ENCODE data around the gene ACRBP.

The ACRBP gene

DNA sequence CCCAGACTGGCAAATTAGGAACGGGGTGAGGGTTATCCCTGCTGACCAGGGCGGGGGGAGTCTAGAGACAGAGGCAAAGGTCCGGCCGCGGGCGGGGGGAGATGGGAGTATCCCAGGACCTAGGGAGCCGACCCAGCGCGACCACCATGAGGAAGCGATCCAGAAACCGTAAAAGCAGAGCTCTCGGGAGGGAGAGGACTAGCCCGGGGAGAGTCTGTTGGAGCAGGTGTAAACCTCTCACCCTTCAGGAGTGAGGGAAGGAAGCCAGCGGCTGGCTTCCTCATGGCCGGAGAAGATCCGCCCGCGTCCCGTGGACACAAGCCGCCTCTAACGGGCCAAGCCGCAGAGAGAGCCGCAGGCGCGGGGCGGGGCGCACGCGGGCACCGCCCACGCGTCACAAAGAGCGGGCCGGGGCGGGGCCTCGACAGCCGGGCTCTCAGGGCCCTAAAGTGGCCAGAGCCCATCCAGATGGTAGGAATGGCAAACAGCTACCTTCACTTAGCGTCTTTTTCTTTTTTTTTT, at the start of gene ACRBP:
Gene ACRBP, minus strand, starts transcription at position 350 of the 522 bp plus-strand sequence. Its CDS starts 66 bp downstream, at position 284.
- Histone ChIP-seq H3K4me3 (ENCODE audit: low read length) (peak within 1 kb of the TSS; percentile 66), H3K9ac (ENCODE audit: low read length) (no peak within 1 kb of the TSS), H3K27me3 (ENCODE audit: control insufficient read depth, insufficient read depth, low read length) (no peaks in the 10 kb centered on the region), H3K27ac (ENCODE audit: low read depth, low read length) (no peak within 1 kb of the TSS), H3K4me1 (ENCODE audit: control insufficient read depth, insufficient read depth, low read length) (no peaks in the 10 kb centered on the region), H3K36me3 (ENCODE audit: control insufficient read depth, insufficient read depth, low read length) (peaks cover 13% of the 10 kb centered on the region)

- Histone ChIP-seq H3K27me3 (ENCODE audit: control insufficient read depth, insufficient read depth, low read length) (peaks cover 12% of the 10 kb centered on the region), H3K4me3 (ENCODE audit: low read length) (no peak overlapping the region), H3K36me3 (ENCODE audit: control insufficient read depth, insufficient read depth, low read length) (no peaks in the 10 kb centered on the region), H3K4me1 (ENCODE audit: control insufficient read depth, insufficient read depth, low read length) (peaks cover under 1% of the 10 kb centered on the region), H3K27ac (ENCODE audit: low read depth, low read length) (no peak overlapping the region), H3K9ac (ENCODE audit: low read length) (no peak overlapping the region)
These were observed 48.2 kb upstream of the ACRBP start for GRCh38 chr12:6695313-6696045.

DNA sequence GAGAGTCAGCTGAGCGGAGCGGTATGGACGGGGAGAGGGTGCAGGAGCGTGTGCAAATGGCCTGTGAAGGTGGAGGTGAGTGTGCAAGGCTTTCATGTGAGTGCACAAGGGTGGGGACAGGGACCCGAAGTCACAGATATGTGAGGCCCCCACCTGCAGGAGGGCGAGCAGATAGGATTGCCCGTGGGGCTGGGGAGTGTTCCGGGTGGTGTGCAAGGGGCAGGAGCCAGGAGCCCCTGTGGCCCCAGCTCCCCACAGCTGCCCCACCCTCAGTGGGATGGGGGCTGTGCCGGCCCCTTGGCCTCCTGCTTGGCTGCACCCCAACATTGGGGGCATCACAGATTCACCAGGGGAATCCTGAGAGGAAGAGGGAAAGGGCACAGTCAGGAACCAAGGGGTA, 47.5 kb upstream of the ACRBP start:
- Histone ChIP-seq H3K4me1 (ENCODE audit: control insufficient read depth, insufficient read depth, low read length) (peaks cover 8% of the 10 kb centered on the region), H3K27ac (ENCODE audit: low read depth, low read length) (no peak overlapping the region), H3K4me3 (ENCODE audit: low read length) (no peak overlapping the region), H3K36me3 (ENCODE audit: control insufficient read depth, insufficient read depth, low read length) (no peaks in the 10 kb centered on the region), H3K27me3 (ENCODE audit: control insufficient read depth, insufficient read depth, low read length) (peaks cover 11% of the 10 kb centered on the region), H3K9ac (ENCODE audit: low read length) (no peak overlapping the region)

DNA sequence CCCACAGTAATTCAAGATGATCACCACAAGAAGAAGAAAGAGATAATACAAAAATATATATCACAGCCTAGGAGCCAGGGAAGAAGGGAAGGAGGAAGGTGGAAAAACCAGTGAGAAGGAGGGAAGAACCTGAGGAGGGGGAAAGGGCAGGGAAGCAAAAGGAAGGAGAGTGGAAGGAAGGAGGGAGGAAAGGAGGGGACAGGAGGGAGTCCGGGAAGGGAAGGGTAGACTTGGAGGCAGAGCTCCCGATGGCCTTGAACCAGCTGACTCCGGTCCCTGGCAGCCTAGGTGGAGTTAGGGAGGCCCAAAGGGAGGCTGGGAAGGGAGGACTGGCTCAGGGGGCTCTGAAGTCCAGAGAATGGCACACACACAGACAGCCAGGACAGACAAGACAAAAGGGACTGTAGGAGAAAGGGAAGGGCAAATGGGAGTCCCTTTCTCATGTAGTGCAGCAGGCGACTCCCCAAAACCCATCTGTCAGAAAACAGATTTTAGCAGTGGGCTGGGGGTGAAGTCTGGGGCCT, 46.7 kb upstream of the ACRBP start:
- H3K27ac ChIP-seq (ENCODE audit: low read depth, low read length): no peak overlapping the region
- H3K27me3 ChIP-seq (ENCODE audit: control insufficient read depth, insufficient read depth, low read length): peaks cover 7% of the 10 kb centered on the region
- H3K4me1 ChIP-seq (ENCODE audit: control insufficient read depth, insufficient read depth, low read length): peaks cover 8% of the 10 kb centered on the region
- H3K9ac ChIP-seq (ENCODE audit: low read length): no peak overlapping the region
- H3K4me3 ChIP-seq (ENCODE audit: low read length): no peak overlapping the region
- H3K36me3 ChIP-seq (ENCODE audit: control insufficient read depth, insufficient read depth, low read length): no peaks in the 10 kb centered on the region

GRCh38 chr12:6692888-6693287, 45.7 kb upstream of the ACRBP start:
- peaks cover 3% of the 10 kb centered on the region for H3K27me3 ChIP-seq (ENCODE audit: control insufficient read depth, insufficient read depth, low read length)
- no peaks in the 10 kb centered on the region for H3K36me3 ChIP-seq (ENCODE audit: control insufficient read depth, insufficient read depth, low read length)
- no peak overlapping the region for H3K9ac ChIP-seq (ENCODE audit: low read length)
- no peak overlapping the region for H3K4me3 ChIP-seq (ENCODE audit: low read length)
- no peak overlapping the region for H3K27ac ChIP-seq (ENCODE audit: low read depth, low read length)
- peaks cover 12% of the 10 kb centered on the region for H3K4me1 ChIP-seq (ENCODE audit: control insufficient read depth, insufficient read depth, low read length)

- H3K27ac ChIP-seq (ENCODE audit: low read depth, low read length): no peak overlapping the region
- peaks cover 22% of the 10 kb centered on the region for H3K4me1 ChIP-seq (ENCODE audit: control insufficient read depth, insufficient read depth, low read length)
These were observed 44.2 kb upstream of the ACRBP start for GRCh38 chr12:6691473-6691872.

GRCh38 chr12:6688999-6689882, 42.0 kb upstream of the ACRBP start, which contains the start of gene ZNF384:
Gene ZNF384, minus strand, starts transcription at chr12:6689375. Its CDS starts 9,855 bp downstream, at chr12:6679520.
- H3K4me3 ChIP-seq (ENCODE audit: low read length): peak within 1 kb of the TSS; percentile 96
- peak within 1 kb of the TSS; percentile 98 for H3K27ac ChIP-seq (ENCODE audit: low read depth, low read length)
- no peaks in the 10 kb centered on the region for H3K27me3 ChIP-seq (ENCODE audit: control insufficient read depth, insufficient read depth, low read length)
- peaks cover 22% of the 10 kb centered on the region for H3K4me1 ChIP-seq (ENCODE audit: control insufficient read depth, insufficient read depth, low read length)
- peaks cover 2% of the 10 kb centered on the region for H3K36me3 ChIP-seq (ENCODE audit: control insufficient read depth, insufficient read depth, low read length)
- H3K9ac ChIP-seq (ENCODE audit: low read length): peak within 1 kb of the TSS; percentile 63

More at GRCh38 chr12:6691473-6691872, 44.2 kb upstream of the ACRBP start:
- Histone ChIP-seq H3K4me3 (ENCODE audit: low read length) (no peak overlapping the region), H3K9ac (ENCODE audit: low read length) (no peak overlapping the region), H3K36me3 (ENCODE audit: control insufficient read depth, insufficient read depth, low read length) (no peaks in the 10 kb centered on the region), H3K27me3 (ENCODE audit: control insufficient read depth, insufficient read depth, low read length) (no peaks in the 10 kb centered on the region)

DNA sequence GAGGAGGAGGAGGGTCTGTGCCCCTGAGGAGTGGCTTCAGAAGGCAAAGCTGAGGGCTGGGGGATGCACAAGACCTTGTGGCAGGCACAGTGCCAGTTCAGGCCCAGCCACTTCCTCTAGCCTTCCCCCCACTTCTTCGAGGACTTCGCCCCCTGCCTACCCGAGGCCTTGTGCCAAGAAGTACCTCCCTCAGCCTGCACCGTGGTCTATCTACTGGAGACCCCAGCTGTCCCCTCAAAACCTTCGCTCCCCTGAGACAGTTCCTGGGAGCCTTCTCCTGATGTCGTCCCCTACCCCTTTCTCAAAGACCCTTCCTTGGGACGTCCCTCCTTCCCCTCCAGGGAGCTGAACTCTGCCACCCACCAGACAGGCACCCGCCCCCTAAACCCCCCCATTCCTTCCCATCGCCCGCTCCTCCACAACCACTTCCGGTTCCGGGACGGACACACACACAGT, 41.3 kb upstream of the ACRBP start:
- H3K27ac ChIP-seq (ENCODE audit: low read depth, low read length): peak overlapping the region; percentile 98
- H3K36me3 ChIP-seq (ENCODE audit: control insufficient read depth, insufficient read depth, low read length): peaks cover 2% of the 10 kb centered on the region
- peak overlapping the region; percentile 96 for H3K4me3 ChIP-seq (ENCODE audit: low read length)
- H3K9ac ChIP-seq (ENCODE audit: low read length): peak overlapping the region; percentile 63
- no peaks in the 10 kb centered on the region for H3K27me3 ChIP-seq (ENCODE audit: control insufficient read depth, insufficient read depth, low read length)
- H3K4me1 ChIP-seq (ENCODE audit: control insufficient read depth, insufficient read depth, low read length): peaks cover 22% of the 10 kb centered on the region

- no peak overlapping the region for H3K27ac ChIP-seq (ENCODE audit: low read depth, low read length)
- H3K36me3 ChIP-seq (ENCODE audit: control insufficient read depth, insufficient read depth, low read length): peaks cover 2% of the 10 kb centered on the region
- no peaks in the 10 kb centered on the region for H3K27me3 ChIP-seq (ENCODE audit: control insufficient read depth, insufficient read depth, low read length)
- no peak overlapping the region for H3K4me3 ChIP-seq (ENCODE audit: low read length)
- H3K4me1 ChIP-seq (ENCODE audit: control insufficient read depth, insufficient read depth, low read length): peaks cover 22% of the 10 kb centered on the region
- H3K9ac ChIP-seq (ENCODE audit: low read length): no peak overlapping the region
These were observed 38.6 kb upstream of the ACRBP start for GRCh38 chr12:6685814-6686213.

DNA sequence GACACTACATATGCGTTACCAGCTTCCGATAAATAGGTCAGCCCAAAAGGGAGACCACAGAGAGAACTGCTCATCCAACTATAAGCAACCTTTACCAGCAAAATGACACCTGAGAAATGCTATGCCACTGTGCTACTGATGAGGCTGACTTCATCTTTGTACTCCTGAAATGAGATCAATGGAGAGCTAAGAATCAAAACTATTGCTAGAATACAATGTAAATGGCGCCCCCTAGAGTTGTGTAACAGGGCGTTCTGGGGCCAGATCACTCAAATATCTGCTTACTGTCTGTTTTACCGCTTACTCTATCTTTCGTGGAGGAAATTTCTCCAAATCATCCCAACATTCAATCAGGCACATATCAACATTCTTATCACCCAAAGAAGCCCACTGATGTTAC, 37.4 kb upstream of the ACRBP start:
- Histone ChIP-seq H3K27me3 (ENCODE audit: control insufficient read depth, insufficient read depth, low read length) (no peaks in the 10 kb centered on the region), H3K4me3 (ENCODE audit: low read length) (no peak overlapping the region), H3K36me3 (ENCODE audit: control insufficient read depth, insufficient read depth, low read length) (peaks cover 2% of the 10 kb centered on the region), H3K27ac (ENCODE audit: low read depth, low read length) (no peak overlapping the region), H3K4me1 (ENCODE audit: control insufficient read depth, insufficient read depth, low read length) (peaks cover 14% of the 10 kb centered on the region), H3K9ac (ENCODE audit: low read length) (no peak overlapping the region)

DNA sequence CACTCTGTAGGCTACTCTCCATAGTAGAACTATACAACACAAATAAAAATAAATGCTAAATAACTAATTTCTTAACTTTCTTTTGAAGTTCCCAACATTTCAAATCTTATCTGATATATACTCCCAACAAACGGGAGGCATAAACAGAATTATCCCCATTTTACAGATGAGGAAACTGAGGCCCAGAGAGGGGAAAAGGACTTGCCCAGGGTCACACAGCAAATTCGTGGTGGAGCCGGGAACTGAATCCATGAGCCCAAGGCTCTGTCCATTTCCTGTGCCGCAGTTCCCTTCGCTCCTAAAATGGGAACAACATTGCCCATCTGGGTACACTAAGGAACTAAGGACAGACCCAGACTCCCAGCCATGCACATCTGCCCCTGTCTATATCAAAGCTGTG, 29.7 kb upstream of the ACRBP start:
- Histone ChIP-seq H3K4me1 (ENCODE audit: control insufficient read depth, insufficient read depth, low read length) (no peaks in the 10 kb centered on the region), H3K36me3 (ENCODE audit: control insufficient read depth, insufficient read depth, low read length) (peaks cover 35% of the 10 kb centered on the region), H3K9ac (ENCODE audit: low read length) (no peak overlapping the region), H3K4me3 (ENCODE audit: low read length) (no peak overlapping the region), H3K27me3 (ENCODE audit: control insufficient read depth, insufficient read depth, low read length) (no peaks in the 10 kb centered on the region), H3K27ac (ENCODE audit: low read depth, low read length) (no peak overlapping the region)

- peaks cover 38% of the 10 kb centered on the region for H3K36me3 ChIP-seq (ENCODE audit: control insufficient read depth, insufficient read depth, low read length)
- H3K27me3 ChIP-seq (ENCODE audit: control insufficient read depth, insufficient read depth, low read length): no peaks in the 10 kb centered on the region
- no peak overlapping the region for H3K27ac ChIP-seq (ENCODE audit: low read depth, low read length)
These were observed 24.9 kb upstream of the ACRBP start for GRCh38 chr12:6672143-6672542.

More at GRCh38 chr12:6672143-6672542, 24.9 kb upstream of the ACRBP start:
- Histone ChIP-seq H3K9ac (ENCODE audit: low read length) (no peak overlapping the region), H3K4me3 (ENCODE audit: low read length) (no peak overlapping the region), H3K4me1 (ENCODE audit: control insufficient read depth, insufficient read depth, low read length) (no peaks in the 10 kb centered on the region)

Measured in rectal smooth muscle tissue (tissue), 1 donor.